Endothelial cell of umbilical vein (primary cell): ENCODE results near the gene CDC42EP5. TPM values are rescaled to one million over a fixed set of nuclear protein-coding genes. Genes with fewer than 3 reads are reported as not detected.

Source experiments
- BruUV-seq: library from RNA; stranded (reverse); fragments of 400-500 nt; replicated peaks from 2 replicates; lab custom pipeline; 2021; lab: Mats Ljungman, UMichigan
- CTCF ChIA-PET: fragments of 300-600, 350-600 bp; sonication (Branson Sonifier 250); formaldehyde crosslinking; loops from one replicate; lab custom pipeline; 2021; ENCODE audit warnings: antibody characterized with exemption, inconsistent platforms; lab: Charles Lee
- POLR2A ChIA-PET: fragments of 300-600, 350-600 bp; sonication (Branson Sonifier 250); formaldehyde crosslinking; loops from one replicate; lab custom pipeline; 2021; ENCODE audit warnings: antibody characterized with exemption, inconsistent platforms; lab: Charles Lee
- DNase-seq: peaks from one replicate; pipeline ENCODE4 v3.0.0-alpha.2; 2011; ENCODE audit warnings: low read depth, low spot score
- FAIRE-seq: peaks from 2 replicates; lab custom pipeline; 2011; peaks lifted over from hg19 to GRCh38; lab: Jason Lieb, UNC
- H2AFZ ChIP-seq: 2 replicates; pipeline ENCODE4 v1.6.0; 2012; ENCODE audit warnings: low read depth, low read length, control low read depth, inconsistent platforms
- H3K27ac ChIP-seq: 2 replicates; pipeline ENCODE4 v1.5.1; 2011; ENCODE audit warnings: low read depth, mild to moderate bottlenecking, control low read depth, low read length, moderate library complexity; ENCODE audit not compliant: insufficient read depth
- H3K27me3 ChIP-seq, 2 experiments: 2 replicates each; pipeline versions ENCODE4 v1.6.0 to v1.6.1; 2011; ENCODE audit warnings: low read length in 2 of 2, mixed read lengths in 1 of 2; ENCODE audit not compliant: control insufficient read depth in 2 of 2, insufficient read depth in 2 of 2
- H3K36me3 ChIP-seq, 2 experiments: 2 replicates in 1 of 2; 3 replicates in 1 of 2; pipeline ENCODE4 v1.5.1; 2011; ENCODE audit warnings: low read length in 2 of 2, mild to moderate bottlenecking in 1 of 2, moderate library complexity in 1 of 2; ENCODE audit not compliant: control insufficient read depth in 2 of 2, insufficient read depth in 2 of 2; ENCODE audit errors: extremely low read depth in 1 of 2
- H3K4me1 ChIP-seq: 3 replicates; pipeline ENCODE4 v1.5.1; 2011; ENCODE audit warnings: mild to moderate bottlenecking, low read length; ENCODE audit not compliant: control insufficient read depth, insufficient read depth; ENCODE audit errors: extremely low read depth
- H3K4me2 ChIP-seq: 2 replicates; pipeline ENCODE4 v1.6.1; 2011; ENCODE audit warnings: low read length, control low read depth, mixed read lengths; ENCODE audit not compliant: insufficient read depth
- H3K4me3 ChIP-seq, 3 experiments: fragments of 200-600 bp in 1 of 3; sonication (generic), shearing (Covaris generic) in 1 of 3; replicated peaks in 1 of 3; 2 replicates each; pipeline ENCODE4 v1.5.1; 2011 to 2016; ENCODE audit warnings: control low read depth in 3 of 3, low read length in 3 of 3, mild to moderate bottlenecking in 2 of 3, inconsistent platforms in 1 of 3, low read depth in 1 of 3, moderate library complexity in 1 of 3; ENCODE audit not compliant: insufficient read depth in 1 of 3
- H3K79me2 ChIP-seq: 2 replicates; pipeline ENCODE4 v1.6.0; 2012; ENCODE audit warnings: low read length, inconsistent platforms; ENCODE audit not compliant: control insufficient read depth, insufficient read depth
- H3K9ac ChIP-seq: replicated peaks from 2 replicates; pipeline ENCODE3; 2011; ENCODE audit warnings: low read length, control low read depth; ENCODE audit not compliant: insufficient read depth; ENCODE audit errors: extremely low read depth
- H3K9me1 ChIP-seq: replicated peaks from 3 replicates; pipeline ENCODE4 v1.6.0; 2011; ENCODE audit warnings: mild to moderate bottlenecking, low read length; ENCODE audit not compliant: control insufficient read depth, insufficient read depth; ENCODE audit errors: extremely low read depth
- H3K9me3 ChIP-seq: replicated peaks from 2 replicates; pipeline ENCODE4 v1.5.1; 2012; ENCODE audit warnings: low read length, inconsistent platforms; ENCODE audit not compliant: control insufficient read depth, insufficient read depth
- H4K20me1 ChIP-seq: replicated peaks from 2 replicates; pipeline ENCODE3; 2011; ENCODE audit warnings: mild to moderate bottlenecking, low read length; ENCODE audit not compliant: control insufficient read depth, insufficient read depth; ENCODE audit errors: extremely low read depth
- EZH2 ChIP-seq: IDR thresholded peaks from 2 replicates; pipeline ENCODE4 v1.6.1; 2012; ENCODE audit warnings: borderline replicate concordance, low read depth, mild to moderate bottlenecking, moderate library complexity, low read length, inconsistent platforms; ENCODE audit not compliant: severe bottlenecking
- FOS ChIP-seq: IDR thresholded peaks from 2 replicates; pipeline ENCODE4 v1.6.1; 2011; ENCODE audit warnings: mild to moderate bottlenecking, low read length, moderate library complexity, borderline replicate concordance; ENCODE audit not compliant: insufficient read depth
- GATA2 ChIP-seq: IDR thresholded peaks from 2 replicates; pipeline ENCODE4 v1.7.0; 2011; ENCODE audit warnings: low read depth, mild to moderate bottlenecking, moderate library complexity, mixed read lengths, low read length; ENCODE audit not compliant: insufficient read length, insufficient read depth
- JUN ChIP-seq: IDR thresholded peaks from 2 replicates; pipeline ENCODE4 v1.6.1; 2011; ENCODE audit warnings: borderline replicate concordance, low read depth; ENCODE audit not compliant: insufficient read length, insufficient read depth
- MYC ChIP-seq: IDR thresholded peaks from one replicate; pipeline ENCODE4 v1.6.1; 2011; ENCODE audit warnings: mild to moderate bottlenecking, low read depth, low read length
- POLR2A ChIP-seq: IDR thresholded peaks from 2 replicates; pipeline ENCODE4 v1.6.1; 2012; ENCODE audit warnings: low read depth, mild to moderate bottlenecking, control low read depth, low read length
- POLR2AphosphoS5 ChIP-seq: IDR thresholded peaks from 2 replicates; pipeline ENCODE4 v1.6.1; 2012; ENCODE audit warnings: low read depth, mild to moderate bottlenecking, control low read depth, low read length, moderate library complexity; ENCODE audit not compliant: insufficient read depth
- dilution Hi-C: fragments of 300-500 bp; cut with MboI; formaldehyde crosslinking; loops from one replicate; pipeline ENCODE4 v1.15.0; 2019; ENCODE audit warnings: low sequenced_read_pairs; ENCODE audit not compliant: extremely low pct_ligation_motif_present
- intact Hi-C: fragments of 100-400 bp; cut with micrococcal nuclease; formaldehyde crosslinking; loops from one replicate; pipeline ENCODE4 v1.10.0; 2022
- polyA plus RNA-seq, 4 experiments: library from polyadenylated mRNA; depleted of rRNA in 3 of 4; stranded (reverse) in 3 of 4; unstranded in 1 of 4; fragments of >200 nt; gene quantifications; 2 replicates each; pipeline versions ENCODE4 v1.2.1 to v1.2.3, GENCODE V29; 2011 to 2012; ENCODE audit warnings: missing spikeins in 1 of 4
- total RNA-seq: library from RNA; stranded (reverse); gene quantifications from 2 replicates; pipeline ENCODE4 v1.2.3, GENCODE V29; 2021
- TF ChIP-seq, protein P1 (sequence below), 2 donors: IDR thresholded peaks; 1 replicate in 1 of 2; 2 replicates in 1 of 2; pipeline ENCODE4 v1.5.1; 2011; ENCODE audit warnings: low read length in 2 of 2, mild to moderate bottlenecking in 2 of 2, moderate library complexity in 2 of 2, control low read depth in 1 of 2, inconsistent platforms in 1 of 2, low read depth in 1 of 2; ENCODE audit not compliant: insufficient read depth in 1 of 2; ENCODE audit errors: extremely low read depth in 1 of 2
- TF ChIP-seq, protein P2 (sequence below): IDR thresholded peaks from 2 replicates; pipeline ENCODE4 v1.6.1; 2011; ENCODE audit not compliant: insufficient read depth, insufficient read length

Gene CDC42EP5
- total and polyA plus RNA-seq, 2 donors (not counting 3 experiments of a cell fraction or from before 2014, with no cell fraction given), result 37.3 to 85.5 TPM

DNA sequence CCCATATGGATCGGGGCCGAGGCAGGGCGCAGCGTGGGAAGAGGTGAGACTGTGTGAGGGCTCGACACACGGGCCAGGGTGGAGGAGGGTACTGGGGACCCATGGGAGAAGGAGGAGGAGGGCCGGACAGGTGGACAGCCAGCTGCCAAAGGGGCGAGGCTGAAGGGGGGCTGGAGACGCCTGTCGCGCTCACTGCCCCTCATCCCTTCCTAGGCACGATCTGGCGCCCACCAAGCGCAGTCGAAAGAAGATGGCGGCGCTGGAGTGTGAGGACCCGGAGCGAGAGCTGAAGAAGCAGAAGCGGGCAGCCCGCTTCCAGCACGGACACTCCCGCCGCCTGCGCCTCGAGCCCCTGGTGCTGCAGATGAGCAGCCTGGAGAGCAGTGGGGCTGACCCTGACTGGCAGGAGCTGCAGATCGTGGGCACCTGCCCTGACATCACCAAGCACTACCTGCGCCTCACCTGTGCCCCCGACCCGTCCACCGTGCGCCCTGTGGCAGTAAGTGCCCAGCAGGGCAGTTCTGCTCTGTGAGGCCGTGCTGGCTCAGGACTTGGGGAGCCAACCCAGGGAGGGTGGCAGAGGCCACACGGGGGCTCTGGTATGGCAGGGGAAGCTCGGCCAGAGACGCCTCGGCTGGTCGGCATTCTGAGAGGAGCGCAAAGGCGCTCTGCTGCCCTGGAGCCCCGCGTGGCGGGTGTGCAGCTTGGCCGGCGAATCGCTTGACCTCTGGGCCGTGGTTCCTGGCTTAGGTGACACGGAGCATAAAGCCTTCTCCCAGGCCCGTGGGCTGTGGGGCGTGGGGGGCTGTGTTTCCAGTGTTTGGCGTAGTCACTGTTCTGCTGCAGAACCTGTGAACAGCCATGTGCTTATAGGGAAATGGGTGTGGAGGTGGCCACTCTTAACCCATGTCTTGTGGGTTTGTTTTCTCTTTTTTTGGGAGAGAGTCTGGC lies 16.4 kb downstream of the CDC42EP5 start:
- dilution Hi-C loops, result no loop called here
- Histone ChIP-seq H2AFZ (no peak overlapping the region), H4K20me1 (no peaks in the 10 kb centered on the region), H3K36me3 (peaks cover 54 to 90% of the 10 kb centered on the region in 2 experiments), H3K4me2 (no peak overlapping the region), H3K4me1 (peaks cover 10% of the 10 kb centered on the region), H3K4me3 (no peak overlapping the region), H3K27ac (no peak overlapping the region), H3K9me3 (no peaks in the 10 kb centered on the region), H3K9ac (no peak overlapping the region), H3K9me1 (no peaks in the 10 kb centered on the region), H3K27me3 (no peaks in the 10 kb centered on the region), H3K79me2 (peaks cover 74% of the 10 kb centered on the region)
- CTCF ChIA-PET, result no interaction called here
- DNase-seq (no peak), FAIRE-seq (no peak)
- no TSS peak for BruUV-seq
- POLR2A ChIA-PET, result no interaction called here
- intact Hi-C loops, result loop anchor here (5.0 kb wide), 1 partner anchor 294 kb away; no protein-coding TSS in a partner anchor
- no peak for TF ChIP-seq JUN
- TF ChIP-seq MYC, result no peak
- no peak for TF ChIP-seq EZH2
- TF ChIP-seq POLR2A, result no peak

DNA sequence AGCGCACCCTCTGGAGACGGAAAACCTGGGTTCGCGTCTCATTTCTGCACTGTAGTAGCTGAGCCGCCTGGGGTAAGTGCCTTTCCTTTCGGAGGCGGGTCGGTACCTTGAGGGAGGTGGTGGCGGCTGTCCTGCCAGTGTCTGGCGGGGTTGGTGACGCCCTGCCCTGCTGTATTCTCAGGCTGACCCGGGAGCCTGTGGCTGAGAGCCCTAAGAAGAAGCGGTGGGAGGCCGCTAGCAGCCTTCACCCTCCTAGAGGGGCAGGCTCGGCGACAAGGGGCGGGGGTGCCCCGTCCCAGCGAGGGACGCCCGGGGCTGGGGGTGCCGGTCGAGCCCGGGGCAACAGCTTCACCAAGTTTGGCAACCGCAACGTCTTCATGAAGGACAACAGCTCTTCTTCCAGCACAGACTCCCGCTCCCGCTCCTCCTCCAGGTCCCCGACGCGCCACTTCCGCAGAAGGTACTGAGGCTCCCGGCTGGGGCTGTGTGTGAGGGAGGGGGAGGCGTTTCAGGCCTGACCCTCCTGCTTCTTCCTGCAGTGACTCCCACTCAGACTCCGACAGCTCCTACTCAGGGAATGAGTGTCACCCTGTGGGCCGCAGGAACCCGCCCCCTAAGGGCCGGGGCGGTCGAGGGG lies 17.2 kb downstream of the CDC42EP5 start:
- intact Hi-C loops (loop anchor here (5.0 kb wide), 1 partner anchor 294 kb away; no protein-coding TSS in a partner anchor), dilution Hi-C loops (no loop called here)
- Histone ChIP-seq H3K79me2 (peaks cover 82% of the 10 kb centered on the region), H3K27me3 (no peaks in the 10 kb centered on the region), H3K4me1 (peaks cover 8% of the 10 kb centered on the region), H3K27ac (no peak overlapping the region), H4K20me1 (peaks cover 6% of the 10 kb centered on the region), H3K4me2 (no peak overlapping the region), H3K9me1 (no peaks in the 10 kb centered on the region), H3K9me3 (no peaks in the 10 kb centered on the region), H3K9ac (no peak overlapping the region), H2AFZ (no peak overlapping the region), H3K36me3 (peaks cover 58 to 92% of the 10 kb centered on the region in 2 experiments), H3K4me3 (no peak overlapping the region)
- ChIA-PET CTCF (no interaction called here), POLR2A (no interaction called here)
- no peak for FAIRE-seq
- no peak for DNase-seq
- TF ChIP-seq, protein P1, sequence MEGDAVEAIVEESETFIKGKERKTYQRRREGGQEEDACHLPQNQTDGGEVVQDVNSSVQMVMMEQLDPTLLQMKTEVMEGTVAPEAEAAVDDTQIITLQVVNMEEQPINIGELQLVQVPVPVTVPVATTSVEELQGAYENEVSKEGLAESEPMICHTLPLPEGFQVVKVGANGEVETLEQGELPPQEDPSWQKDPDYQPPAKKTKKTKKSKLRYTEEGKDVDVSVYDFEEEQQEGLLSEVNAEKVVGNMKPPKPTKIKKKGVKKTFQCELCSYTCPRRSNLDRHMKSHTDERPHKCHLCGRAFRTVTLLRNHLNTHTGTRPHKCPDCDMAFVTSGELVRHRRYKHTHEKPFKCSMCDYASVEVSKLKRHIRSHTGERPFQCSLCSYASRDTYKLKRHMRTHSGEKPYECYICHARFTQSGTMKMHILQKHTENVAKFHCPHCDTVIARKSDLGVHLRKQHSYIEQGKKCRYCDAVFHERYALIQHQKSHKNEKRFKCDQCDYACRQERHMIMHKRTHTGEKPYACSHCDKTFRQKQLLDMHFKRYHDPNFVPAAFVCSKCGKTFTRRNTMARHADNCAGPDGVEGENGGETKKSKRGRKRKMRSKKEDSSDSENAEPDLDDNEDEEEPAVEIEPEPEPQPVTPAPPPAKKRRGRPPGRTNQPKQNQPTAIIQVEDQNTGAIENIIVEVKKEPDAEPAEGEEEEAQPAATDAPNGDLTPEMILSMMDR (IDR thresholded peaks at IDR 0.05; ENCODE audit: extremely low read depth in 1 of 2, insufficient read depth in 1 of 2, low read depth in 1 of 2, low read length in 2 of 2), result no peak
- TF ChIP-seq MYC (no peak), EZH2 (no peak), GATA2 (no peak), POLR2AphosphoS5 (no peak), POLR2A (no peak), JUN (no peak), FOS (no peak)
- TF ChIP-seq, protein P2, sequence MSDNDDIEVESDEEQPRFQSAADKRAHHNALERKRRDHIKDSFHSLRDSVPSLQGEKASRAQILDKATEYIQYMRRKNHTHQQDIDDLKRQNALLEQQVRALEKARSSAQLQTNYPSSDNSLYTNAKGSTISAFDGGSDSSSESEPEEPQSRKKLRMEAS, result no peak
- BruUV-seq, result no TSS peak
